ENCODE data around the gene RRAGD.

Gene RRAGD

DNA sequence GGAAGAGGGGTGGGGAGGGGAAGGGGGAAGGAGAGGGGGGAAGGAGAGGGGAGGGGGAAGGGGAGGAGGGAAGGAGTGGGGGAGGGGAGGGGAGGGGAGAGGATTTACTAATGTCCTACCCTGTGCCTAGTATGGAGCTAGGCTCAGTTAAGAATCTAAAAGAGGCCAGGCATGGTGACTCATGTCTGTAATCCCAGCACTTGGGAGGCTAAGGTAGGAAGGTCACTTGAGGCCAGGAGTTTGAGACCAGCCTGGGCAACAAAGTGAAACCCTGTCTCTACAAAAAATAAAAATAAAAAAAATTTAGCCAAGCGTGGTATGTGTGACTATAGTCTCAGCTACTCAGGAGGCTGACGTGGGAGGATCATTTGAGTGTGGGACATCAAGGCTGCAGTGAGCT lies 72.5 kb downstream of the RRAGD start:
- no peak for DNase-seq (ENCODE audit: low read depth)

DNA sequence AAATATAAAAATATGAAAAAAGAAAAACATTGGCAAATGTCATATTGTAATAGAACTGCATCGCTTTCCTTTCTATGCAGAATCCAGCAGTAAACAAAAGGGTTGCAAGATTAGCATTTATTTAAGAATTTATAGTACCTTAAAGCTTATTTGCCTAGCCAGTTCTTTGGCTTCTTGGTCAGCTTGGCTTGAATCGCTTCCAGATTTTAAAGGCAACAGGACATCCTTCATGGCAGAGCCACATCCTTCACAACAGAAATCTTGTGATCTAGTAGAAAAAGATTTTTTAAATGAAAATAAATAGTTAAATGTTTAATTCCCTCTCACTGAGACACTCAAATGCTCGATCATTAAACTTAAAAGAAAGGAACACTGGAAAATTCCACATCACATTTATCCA lies 76.9 kb downstream of the RRAGD start:
- DNase-seq (ENCODE audit: low read depth) = no peak

DNA sequence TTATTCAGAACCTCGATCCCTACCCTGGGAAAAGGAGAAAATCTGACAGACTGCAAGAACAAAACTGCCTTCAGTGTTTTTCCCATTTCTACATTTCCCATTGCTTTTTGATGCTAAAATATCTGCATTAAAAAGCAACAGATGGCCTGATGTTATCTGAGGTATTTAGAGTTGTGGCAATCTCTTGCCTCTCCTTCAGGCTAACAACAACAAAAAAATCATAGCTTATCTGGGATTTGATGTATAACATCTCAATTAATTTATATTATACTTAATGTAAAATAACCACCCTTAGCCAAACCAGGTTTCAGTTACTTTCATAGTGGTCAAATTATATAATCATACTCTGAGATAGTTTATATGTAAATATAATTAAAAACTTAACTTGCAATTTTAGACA lies 81.2 kb downstream of the RRAGD start:
- no peak for DNase-seq (ENCODE audit: low read depth)

DNA sequence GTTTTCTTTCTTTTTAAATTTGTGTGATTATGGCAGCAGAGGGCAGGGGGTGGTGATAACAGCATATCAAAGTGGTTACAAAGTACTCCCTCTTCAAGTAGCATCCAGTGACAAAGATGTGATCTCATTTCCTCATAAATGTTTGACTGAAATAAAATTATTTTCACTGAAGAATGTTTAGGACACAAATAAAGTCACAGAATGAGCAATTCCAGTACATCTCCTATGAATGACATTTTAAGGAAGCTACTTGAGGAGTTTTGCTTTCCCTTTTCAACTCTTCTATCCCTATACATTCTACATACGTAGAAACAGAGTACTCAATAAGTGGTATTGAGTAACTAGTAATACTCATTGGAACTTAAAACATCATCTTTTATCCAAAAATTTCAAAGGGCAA lies 83.1 kb downstream of the RRAGD start:
- DNase-seq (ENCODE audit: low read depth) = no peak

DNA sequence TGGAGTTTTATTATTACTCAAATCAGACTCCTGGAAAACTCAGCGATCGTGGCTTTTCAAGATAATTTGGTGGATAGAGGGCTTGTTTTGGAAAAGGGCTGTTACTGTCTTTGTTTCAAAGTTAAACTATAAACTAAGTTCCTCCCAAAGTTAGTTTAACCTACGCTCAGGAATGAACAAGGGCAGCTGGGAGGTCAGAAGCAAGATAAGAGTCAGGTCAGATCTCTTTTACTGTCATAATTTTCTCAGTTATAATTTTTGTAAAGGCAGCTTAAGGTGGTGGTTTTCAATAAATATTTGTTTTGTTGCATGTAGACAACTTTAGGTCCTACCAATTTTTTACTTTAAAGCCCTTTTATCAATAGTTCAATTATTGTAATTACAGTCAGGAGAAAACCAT lies 87.8 kb downstream of the RRAGD start:
- DNase-seq (ENCODE audit: low read depth) = no peak

DNA sequence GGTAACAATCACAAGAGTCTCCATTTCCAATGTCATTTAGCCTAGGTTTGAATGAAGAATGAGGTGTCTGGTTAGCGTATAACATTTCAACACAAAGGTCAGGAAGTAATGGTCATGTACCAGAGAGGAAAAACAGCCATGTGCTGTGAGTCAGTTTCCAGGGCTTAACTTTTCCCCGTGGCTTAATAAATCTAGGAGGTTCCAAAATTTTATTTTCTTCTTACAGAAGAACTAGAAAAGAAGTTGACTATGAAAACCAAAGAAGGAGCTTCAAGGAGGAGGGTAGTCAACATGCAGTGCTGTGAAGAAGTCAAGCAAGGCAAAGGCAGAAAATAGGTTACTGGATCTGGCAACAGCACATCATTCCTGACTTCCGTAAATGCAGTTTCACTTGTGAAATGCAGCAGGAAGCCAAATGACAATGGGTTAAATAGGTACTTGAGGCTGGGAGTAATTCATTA lies 88.5 kb downstream of the RRAGD start:
- DNase-seq (ENCODE audit: low read depth) = no peak

DNA sequence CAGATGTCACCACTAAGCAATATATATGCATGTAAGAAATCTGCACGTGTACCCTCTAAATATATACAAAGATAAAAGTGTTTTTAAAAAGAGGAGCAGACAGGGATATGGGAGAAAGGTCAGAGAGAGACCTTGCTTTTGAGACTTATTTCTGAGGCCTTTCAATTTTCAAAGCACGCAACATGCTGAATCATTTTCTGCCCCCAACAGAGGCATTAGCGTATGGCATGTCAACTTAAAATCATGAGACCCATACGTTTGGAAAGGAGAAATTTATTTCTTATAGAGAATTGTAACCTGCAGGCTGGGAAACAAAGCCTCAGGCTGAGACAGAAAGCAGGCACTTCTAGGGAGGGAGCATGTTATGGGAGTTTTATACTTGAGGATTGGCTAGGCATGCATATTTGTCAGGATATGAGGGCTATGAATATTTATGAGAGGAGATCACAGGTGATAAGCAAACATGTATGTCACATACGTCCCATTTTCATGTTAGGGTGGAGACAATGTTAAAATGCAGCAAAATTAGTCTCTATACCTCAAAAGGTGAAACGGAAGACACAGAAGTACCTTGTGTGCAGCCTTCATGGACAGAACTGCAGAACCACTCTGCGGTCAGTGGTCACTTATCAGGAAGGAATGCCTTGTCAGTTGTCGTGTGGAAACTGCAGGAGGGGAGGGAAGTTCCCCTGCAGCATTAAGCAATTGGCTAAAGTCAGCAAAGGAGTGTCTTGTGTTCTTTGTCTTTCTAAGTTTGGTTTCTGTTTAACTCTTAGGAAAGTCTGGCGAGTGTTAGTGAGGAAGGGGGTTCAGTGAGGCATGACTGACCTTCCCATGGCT lies 90.7 kb downstream of the RRAGD start:
- no peak for DNase-seq (ENCODE audit: low read depth)

DNA sequence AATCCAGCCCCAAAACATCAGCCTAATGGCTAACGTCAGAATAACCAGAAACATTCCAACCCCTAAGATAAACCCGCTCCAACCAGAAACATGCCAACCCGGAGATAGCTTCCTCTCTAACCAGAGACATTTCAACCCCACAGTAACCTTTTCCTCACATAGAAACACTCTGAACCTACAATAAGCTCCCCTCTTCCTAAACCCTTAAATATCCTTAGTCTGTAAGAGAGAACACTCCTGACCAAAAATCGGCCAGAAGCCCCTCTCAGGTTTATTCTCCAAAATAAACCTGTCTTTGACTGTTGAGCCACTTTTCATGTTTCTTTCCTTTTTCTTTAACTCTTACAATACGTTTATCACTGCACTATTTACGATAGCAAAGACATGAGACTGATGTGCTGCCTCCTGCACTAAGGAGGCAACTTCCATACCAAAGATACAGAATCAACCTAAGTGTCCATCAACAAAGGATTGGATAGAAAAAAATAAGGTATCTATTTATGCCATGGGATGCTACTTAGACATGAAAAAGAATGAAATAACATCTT lies 92.0 kb downstream of the RRAGD start:
- DNase-seq (ENCODE audit: low read depth) = no peak

DNA sequence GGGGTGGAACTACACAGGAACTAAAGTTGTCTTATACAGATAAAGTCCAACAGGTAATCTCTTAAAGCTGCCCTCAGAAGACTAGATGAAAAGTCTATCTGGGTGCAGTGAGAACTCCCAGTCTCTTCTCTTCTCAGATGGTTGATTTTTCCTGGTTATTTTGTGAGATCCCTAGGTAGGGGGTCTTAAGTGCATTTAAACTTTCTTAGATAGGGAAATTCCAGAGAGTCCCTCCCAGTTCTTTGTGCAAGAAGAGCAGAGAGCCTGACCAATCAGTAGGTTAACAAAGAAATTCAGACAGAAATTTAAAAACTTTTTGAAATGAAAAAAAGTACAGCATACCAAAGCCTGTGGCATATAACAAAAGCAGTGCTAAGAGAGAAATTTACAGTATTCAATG lies 95.0 kb downstream of the RRAGD start:
- DNase-seq (ENCODE audit: low read depth) = no peak

DNA sequence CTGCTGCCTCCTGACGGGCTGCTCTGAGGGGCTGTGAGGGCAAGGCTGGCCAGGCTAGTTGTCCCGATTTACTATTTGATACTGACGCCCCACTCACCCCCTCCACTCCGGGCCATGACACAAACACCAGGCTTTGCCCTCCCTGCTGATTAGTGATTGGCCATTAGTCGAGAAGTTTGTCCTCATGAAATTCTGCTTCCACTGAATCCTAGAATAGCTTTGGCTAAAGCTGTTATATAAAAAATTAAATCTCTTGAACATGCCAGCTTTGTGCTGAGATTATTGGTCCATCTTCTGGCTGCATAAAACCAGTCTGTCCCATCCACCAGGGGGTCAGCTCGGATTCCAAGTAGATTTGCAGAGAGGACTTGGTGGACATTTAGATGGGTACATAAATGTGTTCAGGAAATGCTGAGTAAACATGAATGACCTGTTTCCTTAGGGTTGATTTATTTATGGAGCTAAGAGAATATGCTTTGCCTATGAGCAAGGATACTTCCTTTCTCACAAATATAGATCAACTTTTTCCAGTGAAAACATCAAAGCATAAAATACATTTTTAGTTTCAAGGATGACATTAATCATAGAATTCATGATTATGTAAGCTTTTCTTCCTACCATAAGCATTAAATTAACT lies 96.7 kb downstream of the RRAGD start, which contains the start of gene GABRR2:
TSS of gene GABRR2 (minus strand) at position 51 of the 637 bp plus-strand sequence. CDS start 134 bp downstream, outside the sequence.
- DNase-seq (ENCODE audit: low read depth) = no peak

DNA sequence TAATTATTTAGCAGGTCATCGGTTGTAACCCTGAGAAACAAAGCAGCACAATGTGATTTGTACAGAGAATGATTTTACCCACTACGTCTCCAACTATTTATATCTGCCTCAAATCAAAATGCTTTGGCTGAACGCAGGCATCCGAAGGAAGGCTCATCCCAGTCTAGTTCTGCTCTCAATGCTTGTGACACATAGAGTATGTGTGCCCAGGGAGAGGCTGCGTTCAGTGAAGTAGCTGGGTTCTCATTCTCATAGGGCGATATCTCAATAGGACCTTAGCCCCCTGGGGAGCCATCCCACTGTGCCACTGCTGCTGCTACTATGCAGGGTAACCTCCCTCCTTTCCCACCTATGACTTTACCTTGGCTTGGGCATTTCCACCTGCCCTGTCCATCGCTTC lies 97.4 kb downstream of the RRAGD start:
- DNase-seq (ENCODE audit: low read depth) = no peak

All from T-helper 22 cell (primary cell).